Dermis blood vessel endothelial cell (primary cell): ENCODE results near the gene SHC2. TPM values are rescaled to one million over a fixed set of nuclear protein-coding genes. Genes with fewer than 3 reads are reported as not detected.

Source experiments
- DNase-seq: peaks from one replicate; pipeline ENCODE4 v3.0.0; 2010
- total RNA-seq: library from RNA; depleted of rRNA; stranded (reverse); fragments of >200 nt; gene quantifications from 2 replicates; pipeline ENCODE4 v1.2.3, GENCODE V29; 2014

SHC2 gene
- total RNA-seq, 1 donor from 2014 or later: 8.3 TPM

DNA sequence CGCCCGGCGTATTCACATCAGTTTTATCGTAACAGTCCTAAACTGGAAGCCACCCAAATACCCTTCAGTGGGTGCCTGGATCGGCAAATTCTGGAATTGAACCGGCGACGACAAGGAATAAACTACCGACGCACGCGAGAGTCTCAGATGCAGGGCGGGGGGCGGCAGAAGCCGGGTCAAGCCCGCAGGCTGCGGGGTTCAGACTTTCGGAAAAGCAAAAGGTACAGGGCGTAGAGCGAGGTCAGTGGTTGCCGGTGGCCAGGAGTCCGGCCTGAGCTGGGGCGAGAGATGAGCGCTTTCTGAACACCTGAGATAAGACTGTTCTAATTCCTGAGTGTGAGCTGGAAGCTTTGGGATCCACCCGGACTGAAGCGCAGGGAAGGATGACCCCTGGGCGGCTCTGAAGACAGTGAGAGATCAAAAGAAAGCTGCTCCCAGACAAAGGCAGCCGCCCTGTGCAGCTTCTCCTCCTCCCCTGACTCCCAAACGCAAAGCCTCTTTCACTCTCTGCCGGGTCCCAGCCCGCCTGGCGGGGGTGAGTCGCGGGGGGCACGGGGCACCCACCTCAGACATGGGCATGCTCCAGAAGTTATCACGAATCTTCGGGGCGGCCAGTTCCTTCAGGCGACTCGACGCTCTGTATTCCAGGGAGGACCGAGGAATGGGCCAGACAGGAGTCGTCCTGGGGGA lies 90.0 kb downstream of the SHC2 start:
- DNase-seq: no peak

DNA sequence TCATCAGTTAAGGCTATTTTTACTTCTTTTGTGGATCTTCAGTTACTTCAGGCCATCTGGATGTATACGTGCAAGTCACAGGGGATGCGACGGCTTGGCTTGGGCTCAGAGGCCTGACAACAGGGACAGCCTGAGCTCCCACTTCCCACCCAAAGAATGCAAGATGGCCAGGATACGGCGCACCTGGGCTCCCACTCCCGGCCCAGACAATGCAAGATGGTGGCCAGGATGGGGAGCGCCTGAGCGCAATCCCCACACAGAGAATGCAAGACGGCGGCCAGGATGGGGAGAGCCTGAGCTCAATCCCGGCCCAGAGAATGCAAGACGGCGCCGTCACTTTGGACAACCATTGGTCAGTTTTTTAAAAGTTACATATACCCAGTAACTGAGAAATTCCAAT lies 91.0 kb downstream of the SHC2 start:
- DNase-seq: no peak

- DNase-seq: no peak
These were observed 91.6 kb downstream of the SHC2 start for GRCh38 chr19:369256-369655.

GRCh38 chr19:368630-369024 lies 92.2 kb downstream of the SHC2 start:
- DNase-seq: no peak

GRCh38 chr19:367963-368629 lies 92.7 kb downstream of the SHC2 start:
- no peak for DNase-seq

- no peak for DNase-seq
These were observed 93.3 kb downstream of the SHC2 start for GRCh38 chr19:367561-367960.

- no peak for DNase-seq
These were observed 93.9 kb downstream of the SHC2 start for GRCh38 chr19:366951-367350.

Other genes with a start within 250 kb of the SHC2 start
- 14.3 and 25.8 TPM in 2 replicates for gene PLPP2, start 169.6 kb downstream of the SHC2 start, total RNA-seq
- 16.5 and 29.0 TPM in 2 replicates for gene MIER2, start 116.2 kb downstream of the SHC2 start, total RNA-seq
- 1.9 and 5.9 TPM in 2 replicates for gene C2CD4C, start 51.9 kb downstream of the SHC2 start, total RNA-seq
- gene MADCAM1, start 35.5 kb upstream of the SHC2 start, total RNA-seq: 0.09 and 0.34 TPM in 2 replicates
- gene TPGS1, start 46.5 kb upstream of the SHC2 start, total RNA-seq: 35.6 and 74.0 TPM in 2 replicates
- gene CDC34, start 70.7 kb upstream of the SHC2 start, total RNA-seq: 111 and 112 TPM in 2 replicates
- gene GZMM, start 83.0 kb upstream of the SHC2 start, total RNA-seq: not detected in 2 replicates
- 356 and 480 TPM in 2 replicates for gene BSG, start 111.6 kb upstream of the SHC2 start, total RNA-seq
- 0.34 and 0.70 TPM in 2 replicates for gene HCN2, start 128.8 kb upstream of the SHC2 start, total RNA-seq
- 29.1 and 37.6 TPM in 2 replicates for gene POLRMT, start 172.5 kb upstream of the SHC2 start, total RNA-seq
- gene FGF22, start 178.8 kb upstream of the SHC2 start, total RNA-seq: not detected in 2 replicates
- gene RNF126, start 202.2 kb upstream of the SHC2 start, total RNA-seq: 25.0 and 38.8 TPM in 2 replicates
- 7.1 and 8.8 TPM in 2 replicates for gene FSTL3, start 215.4 kb upstream of the SHC2 start, total RNA-seq
- not detected in 2 replicates for gene PRSS57, start 234.4 kb upstream of the SHC2 start, total RNA-seq
- 56.3 and 109 TPM in 2 replicates for gene PALM, start 247.9 kb upstream of the SHC2 start, total RNA-seq